H7 (cell line): ENCODE results near the gene KRAS. TPM values are rescaled to one million over a fixed set of nuclear protein-coding genes. Genes with fewer than 3 reads are reported as not detected.
A peak's percentile ranks its signal among the peaks of the same experiment; 100 is the strongest.

ENCODE experiments used
- DNase-seq: peaks from one replicate; pipeline ENCODE4 v3.0.0; 2012
- H3K27me3 ChIP-seq: 2 replicates; pipeline ENCODE4 v1.6.0; 2011; ENCODE audit warnings: mild to moderate bottlenecking, low read length; ENCODE audit not compliant: control insufficient read depth, insufficient read depth
- H3K36me3 ChIP-seq: replicated peaks from 2 replicates; pipeline ENCODE4 v1.5.1; 2011; ENCODE audit warnings: low read length; ENCODE audit not compliant: control insufficient read depth, insufficient read depth
- H3K4me3 ChIP-seq: 2 replicates; pipeline ENCODE4 v1.5.1; 2011; ENCODE audit warnings: low read depth, mild to moderate bottlenecking, control low read depth, low read length, moderate library complexity; ENCODE audit not compliant: insufficient read depth
- total RNA-seq: library from RNA; depleted of rRNA; stranded (reverse); fragments of >200 nt; shearing (Covaris generic); gene quantifications from 2 replicates; pipeline ENCODE4 v1.2.3, GENCODE V29; 2014

KRAS gene
- total RNA-seq, 1 experiment from 2014 or later, result 19.5 TPM

DNA sequence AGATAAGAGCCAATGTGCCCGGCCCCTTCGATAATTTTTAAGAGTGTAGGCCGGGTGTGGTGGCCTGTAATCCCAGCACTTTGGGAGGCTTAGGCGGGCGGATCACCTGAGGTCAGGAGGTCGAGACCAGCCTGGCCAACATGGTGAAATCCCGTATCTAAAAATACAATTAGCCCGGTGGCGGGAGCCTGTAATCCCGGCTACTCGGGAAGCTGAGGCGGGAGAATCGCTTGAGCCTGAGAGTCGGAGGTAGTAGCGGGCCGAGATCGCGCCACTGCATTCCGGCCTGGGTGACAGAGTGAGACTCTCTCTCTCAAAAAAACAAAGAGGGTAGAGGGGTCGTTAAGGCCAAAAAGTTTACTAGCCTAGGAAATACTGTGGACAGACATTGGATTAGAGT is 2.6 kb downstream of the KRAS start:
- no peak overlapping the region for H3K4me3 ChIP-seq
- DNase-seq, result no peak
- H3K36me3 ChIP-seq, result no peaks in the 10 kb centered on the region
- peaks cover 2% of the 10 kb centered on the region; the same call in 1 of the 2 replicates for H3K27me3 ChIP-seq

DNA sequence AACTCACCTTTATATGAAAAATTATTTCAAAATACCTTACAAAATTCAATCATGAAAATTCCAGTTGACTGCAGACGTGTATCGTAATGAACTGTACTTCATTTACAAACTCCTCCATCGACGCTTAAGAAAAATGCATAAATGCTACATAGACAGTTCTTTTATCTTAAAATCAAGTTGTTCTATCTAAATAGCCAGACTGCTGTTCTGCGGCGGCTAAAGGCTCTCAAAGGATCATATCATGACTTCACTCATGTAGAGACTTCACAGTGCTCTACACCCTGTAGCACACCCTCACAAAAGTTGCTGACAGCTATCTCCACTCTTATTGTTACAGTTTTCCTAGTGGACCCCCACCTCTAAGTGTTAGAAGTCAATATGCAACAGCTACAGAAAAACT is 5.2 kb downstream of the KRAS start:
- Histone ChIP-seq H3K36me3 (no peaks in the 10 kb centered on the region), H3K27me3 (no peaks in the 10 kb centered on the region), H3K4me3 (no peak overlapping the region)
- no peak for DNase-seq

DNA sequence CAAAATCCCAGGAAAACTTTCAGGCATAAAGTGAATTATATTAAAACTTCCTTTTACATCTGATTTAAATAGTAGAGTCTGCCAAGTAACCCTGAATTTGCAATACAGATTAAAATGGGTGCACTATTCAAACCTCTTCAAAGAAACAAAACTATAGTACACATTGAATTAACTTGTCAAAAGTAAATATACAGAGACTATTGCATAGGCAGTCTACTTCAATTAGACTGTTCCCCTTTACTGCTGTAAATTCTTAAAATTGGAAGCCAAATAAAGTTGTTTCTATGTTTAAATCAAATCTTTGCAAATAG is 7.1 kb downstream of the KRAS start:
- Histone ChIP-seq H3K4me3 (no peak overlapping the region), H3K27me3 (no peaks in the 10 kb centered on the region), H3K36me3 (no peaks in the 10 kb centered on the region)
- DNase-seq, result no peak

DNA sequence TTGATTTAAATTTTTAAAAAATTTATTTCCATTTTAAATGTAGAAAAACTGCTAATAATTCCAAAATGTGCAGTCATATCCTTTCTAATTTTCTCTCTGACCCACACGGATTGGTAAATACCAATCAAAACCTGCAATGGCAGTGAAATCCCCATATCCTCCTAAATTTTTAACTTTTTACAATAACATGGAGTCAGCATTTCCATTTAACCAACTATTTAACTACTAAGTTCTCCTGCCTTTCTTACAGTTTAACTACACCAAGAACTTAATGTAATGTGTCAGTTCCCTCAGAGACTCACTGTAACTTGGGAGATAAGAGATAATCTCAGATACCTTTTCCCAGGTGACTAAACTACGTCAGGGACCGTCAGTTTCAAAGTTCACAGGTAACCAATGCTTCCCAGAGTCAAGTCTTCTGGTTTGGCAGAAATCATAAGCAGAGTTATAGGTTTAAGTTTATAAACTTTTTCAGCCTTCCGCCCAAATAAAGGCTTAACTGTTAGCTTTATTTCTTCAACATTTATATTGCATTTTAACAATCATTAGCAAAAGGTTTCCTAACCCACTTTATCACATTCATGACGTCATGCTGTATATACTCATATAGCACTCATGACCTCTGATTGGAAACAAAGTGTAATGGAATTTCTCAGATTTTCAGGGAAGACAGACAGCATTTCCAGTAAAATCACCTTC is 7.6 kb downstream of the KRAS start:
- Histone ChIP-seq H3K36me3 (no peaks in the 10 kb centered on the region), H3K27me3 (no peaks in the 10 kb centered on the region), H3K4me3 (no peak overlapping the region)
- no peak for DNase-seq

DNA sequence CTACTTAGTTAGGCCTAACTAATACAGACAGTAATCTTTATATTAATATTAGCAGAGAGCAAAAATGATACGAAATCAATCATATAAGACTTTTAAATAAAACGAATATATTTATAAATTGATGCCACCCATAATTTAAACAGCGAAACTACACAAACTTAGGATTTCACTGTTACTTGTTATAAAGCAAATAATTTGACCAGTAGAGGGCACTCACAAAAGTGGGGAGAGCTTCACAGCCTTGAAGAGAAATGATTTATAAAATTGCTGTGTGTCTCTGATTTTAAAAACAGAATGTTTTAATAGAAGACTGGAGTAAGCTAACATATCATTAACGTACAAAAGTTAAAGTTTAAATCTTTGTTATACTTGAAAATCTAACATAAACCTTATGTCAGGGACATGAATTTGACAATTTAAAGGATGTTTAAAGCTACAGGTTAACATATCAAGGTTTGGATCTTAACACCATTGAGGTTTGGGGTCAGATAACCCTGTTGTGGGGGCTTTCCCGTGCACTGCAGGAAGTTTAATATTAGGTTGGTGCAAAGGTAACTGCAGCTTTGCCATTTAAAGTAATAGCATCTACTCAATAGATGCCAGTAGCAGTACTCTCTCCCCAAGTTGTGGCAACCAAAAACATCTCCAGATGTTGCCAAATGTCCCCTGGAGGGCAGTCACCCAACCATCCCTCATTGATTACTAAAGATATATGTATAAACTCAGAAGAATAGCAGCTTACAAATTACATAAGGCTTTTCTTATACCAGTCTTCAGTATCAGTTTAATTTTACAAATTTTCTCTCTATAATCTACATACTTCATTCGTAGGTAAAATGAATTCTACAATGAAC is 9.3 kb downstream of the KRAS start:
- no peaks in the 10 kb centered on the region; the same call in 1 of the 2 replicates for H3K36me3 ChIP-seq
- peak; percentile 16 for DNase-seq
- no peak overlapping the region for H3K4me3 ChIP-seq
- H3K27me3 ChIP-seq, result no peaks in the 10 kb centered on the region

DNA sequence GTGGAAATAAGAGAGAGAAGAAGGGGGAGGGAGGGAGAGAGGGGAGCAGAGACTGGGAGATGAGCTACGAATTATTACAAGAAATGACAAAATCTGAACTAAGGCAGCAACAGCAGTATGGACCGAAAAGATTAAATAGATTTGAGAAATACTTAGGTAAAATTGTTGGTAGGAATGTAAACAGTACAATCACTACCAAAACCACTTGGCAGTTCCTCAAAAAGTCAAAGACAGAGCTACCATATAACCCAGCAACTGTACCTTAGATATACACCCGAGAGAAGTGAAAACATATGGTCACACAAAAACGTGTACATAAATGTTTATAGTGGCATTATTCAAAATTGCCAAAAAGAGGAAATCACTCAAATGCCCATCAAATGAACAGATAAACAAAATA is 14.1 kb downstream of the KRAS start:
- H3K27me3 ChIP-seq, result no peaks in the 10 kb centered on the region
- no peak for DNase-seq
- H3K4me3 ChIP-seq, result no peak overlapping the region
- no peaks in the 10 kb centered on the region; the same call in 1 of the 2 replicates for H3K36me3 ChIP-seq

DNA sequence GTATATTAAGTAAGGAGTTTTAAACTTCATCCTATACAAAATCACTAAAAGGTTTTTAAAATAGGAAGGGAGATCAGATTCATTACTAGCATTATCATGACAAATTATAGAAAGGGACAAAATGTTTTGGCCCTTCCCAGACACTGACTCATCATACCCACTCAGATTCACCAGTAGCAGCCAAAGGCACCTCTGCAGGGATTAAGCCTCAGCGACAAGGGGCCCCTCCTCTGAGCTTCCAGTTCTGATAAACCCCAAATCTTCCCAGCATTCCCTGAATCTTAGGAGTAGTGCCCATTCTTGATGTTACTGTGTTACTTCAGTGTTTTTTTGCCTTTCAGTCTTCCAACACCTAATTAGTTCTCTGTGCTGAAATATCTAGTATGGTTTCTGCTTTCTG is 14.5 kb downstream of the KRAS start:
- Histone ChIP-seq H3K36me3 (no peaks in the 10 kb centered on the region; the same call in 1 of the 2 replicates), H3K4me3 (no peak overlapping the region), H3K27me3 (no peaks in the 10 kb centered on the region)
- DNase-seq, result no peak

DNA sequence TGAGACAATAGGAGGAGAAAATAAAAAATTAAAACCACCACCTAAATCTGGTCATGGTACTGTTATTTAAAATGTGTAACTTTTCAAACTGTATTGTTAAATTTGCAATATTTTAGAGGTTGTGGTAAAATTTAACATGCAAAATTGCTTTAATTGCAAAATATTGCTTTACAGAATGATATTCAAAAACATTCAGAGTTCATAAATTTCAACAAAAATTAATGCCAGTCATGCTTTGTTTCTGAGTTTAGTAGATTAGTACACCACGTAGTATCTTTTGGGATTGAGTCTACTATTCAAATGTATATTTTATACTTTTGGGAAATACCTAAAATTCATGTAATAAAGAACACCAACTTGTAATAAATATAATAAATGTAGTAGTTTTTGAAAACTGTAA is 37.4 kb downstream of the KRAS start:
- no peaks in the 10 kb centered on the region for H3K27me3 ChIP-seq
- H3K36me3 ChIP-seq, result no peaks in the 10 kb centered on the region; the same call in none of the 2 replicates
- DNase-seq, result no peak
- H3K4me3 ChIP-seq, result no peak overlapping the region

DNA sequence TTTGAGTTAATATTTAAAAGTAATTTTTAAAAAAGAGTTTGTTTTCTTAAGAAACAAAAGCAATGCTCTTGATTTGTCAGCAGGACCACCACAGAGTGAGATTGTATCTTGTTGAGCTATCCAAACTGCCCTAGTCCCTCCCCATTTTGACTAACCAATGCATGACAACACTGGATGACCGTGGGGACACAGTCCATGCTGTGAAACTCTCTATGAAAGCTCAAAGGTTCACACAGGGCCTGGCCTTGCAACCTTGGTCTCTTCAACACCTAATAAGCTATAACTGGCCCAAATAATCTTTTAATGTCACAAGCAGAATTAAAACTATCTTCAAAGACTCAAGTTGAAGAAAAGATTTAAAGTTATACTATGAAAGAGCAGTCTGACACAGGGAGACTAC is 42.2 kb downstream of the KRAS start:
- no peak overlapping the region for H3K4me3 ChIP-seq
- peaks cover 2% of the 10 kb centered on the region for H3K36me3 ChIP-seq
- no peaks in the 10 kb centered on the region for H3K27me3 ChIP-seq
- no peak for DNase-seq

DNA sequence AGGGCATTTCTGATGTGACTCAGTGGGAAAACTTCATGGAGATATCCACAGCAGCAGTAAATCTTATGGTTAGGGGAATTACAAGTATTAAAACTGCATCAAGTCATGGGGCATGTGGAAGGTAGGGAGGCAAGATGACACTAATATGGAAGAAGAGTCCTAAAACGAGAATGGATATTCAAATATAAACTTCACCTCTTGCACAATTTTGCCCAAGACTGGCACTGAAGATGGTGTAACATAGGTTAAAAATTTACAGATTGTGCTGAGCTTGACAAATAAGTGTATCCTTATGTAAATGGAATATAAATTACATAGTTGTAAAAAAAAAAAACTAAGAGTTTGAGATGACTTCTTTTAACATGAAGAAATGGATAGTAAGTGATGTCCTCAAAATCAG is 42.9 kb downstream of the KRAS start:
- DNase-seq, result no peak
- Histone ChIP-seq H3K36me3 (peaks cover 2% of the 10 kb centered on the region), H3K27me3 (no peaks in the 10 kb centered on the region), H3K4me3 (no peak overlapping the region)

DNA sequence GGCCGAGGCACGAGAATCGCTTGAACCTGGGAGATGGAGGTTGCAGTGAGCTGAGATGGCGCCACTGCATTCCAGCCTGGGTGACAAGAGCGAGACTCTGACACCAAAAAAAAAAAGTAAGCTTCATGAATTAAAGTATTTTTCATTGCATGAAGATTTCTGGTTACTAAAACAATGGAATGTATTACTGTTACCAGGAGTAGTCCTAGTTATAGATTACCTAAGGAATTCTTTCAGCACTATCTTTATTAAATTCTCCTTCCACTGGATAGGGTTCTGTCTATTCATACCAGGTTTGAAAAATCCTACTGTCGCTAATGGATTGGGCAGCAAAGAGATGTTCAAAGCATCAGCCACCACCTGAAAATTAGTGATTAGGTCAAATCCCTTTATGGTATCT is 43.3 kb downstream of the KRAS start:
- no peaks in the 10 kb centered on the region for H3K27me3 ChIP-seq
- peaks cover 2% of the 10 kb centered on the region for H3K36me3 ChIP-seq
- DNase-seq, result no peak
- no peak overlapping the region for H3K4me3 ChIP-seq

DNA sequence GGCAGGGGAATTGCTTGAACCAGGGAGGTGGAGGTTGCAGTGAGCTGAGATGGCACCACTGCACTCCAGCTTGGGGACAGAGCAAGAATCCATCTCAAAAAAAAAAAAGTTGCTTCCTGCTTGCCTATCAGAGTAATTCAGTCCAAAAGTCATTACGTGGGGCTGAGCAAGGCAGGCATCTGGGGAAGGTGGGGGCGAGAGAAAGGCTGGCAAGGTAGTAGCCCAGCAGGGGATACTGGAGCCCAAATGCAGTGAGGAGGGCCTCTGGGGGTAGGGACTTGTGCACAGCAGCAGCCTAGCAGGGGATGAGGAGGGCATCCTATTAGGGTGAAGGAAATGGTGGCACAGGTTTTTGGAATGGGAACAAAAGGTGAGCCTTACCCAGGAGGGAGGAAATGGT is 48.6 kb downstream of the KRAS start:
- H3K27me3 ChIP-seq, result no peaks in the 10 kb centered on the region
- DNase-seq, result no peak
- no peaks in the 10 kb centered on the region; the same call in 1 of the 2 replicates for H3K36me3 ChIP-seq
- H3K4me3 ChIP-seq, result no peak overlapping the region

DNA sequence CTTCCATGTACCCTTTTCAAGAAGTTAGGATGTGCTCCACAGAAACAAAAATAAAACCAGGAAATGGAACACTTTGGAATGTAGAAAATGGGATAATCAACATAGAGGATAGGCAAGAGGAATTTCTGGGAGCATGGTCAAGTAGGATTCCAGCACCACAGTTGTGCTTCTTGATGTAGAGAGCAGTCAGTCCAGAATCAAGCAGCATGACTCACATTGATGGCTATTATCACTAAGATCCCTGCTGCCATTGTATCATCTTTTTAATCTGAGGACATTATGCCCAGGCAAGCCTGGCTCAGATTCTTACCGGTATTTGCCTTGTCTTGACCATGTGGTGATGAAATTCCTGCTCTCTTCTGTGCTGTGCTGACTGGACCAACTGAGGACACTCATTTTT is 50.0 kb downstream of the KRAS start:
- no peak for DNase-seq
- Histone ChIP-seq H3K36me3 (no peaks in the 10 kb centered on the region; the same call in 1 of the 2 replicates), H3K27me3 (no peaks in the 10 kb centered on the region), H3K4me3 (no peak overlapping the region)

DNA sequence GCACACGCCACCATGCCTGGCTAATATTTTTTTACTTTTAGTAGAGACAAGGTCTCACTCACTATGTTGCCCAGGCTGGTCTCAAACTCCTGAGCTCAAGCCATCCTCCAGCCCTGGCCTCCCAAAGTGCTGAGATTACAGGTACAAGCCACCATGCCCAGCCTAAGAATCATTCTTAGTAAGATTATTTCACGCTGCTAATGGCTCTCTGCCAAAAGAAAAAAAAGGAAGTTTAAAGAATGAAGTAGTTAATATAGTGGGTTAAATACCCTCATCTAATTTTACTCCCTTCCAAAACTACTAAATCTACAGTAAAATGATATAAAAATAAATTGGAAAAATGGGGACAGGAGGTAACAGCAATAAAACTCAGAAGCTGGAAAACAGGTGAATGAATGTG is 53.1 kb downstream of the KRAS start:
- H3K27me3 ChIP-seq, result no peaks in the 10 kb centered on the region
- H3K4me3 ChIP-seq, result no peak overlapping the region
- DNase-seq, result no peak
- H3K36me3 ChIP-seq, result no peaks in the 10 kb centered on the region; the same call in 1 of the 2 replicates
